ENCODE measurements around the gene BTN2A1. TPM values are rescaled to one million over a fixed set of nuclear protein-coding genes. Genes with fewer than 3 reads are reported as not detected.

Gene BTN2A1
- polyA plus RNA-seq, 1 of the 3 experiments (the other 2 are of a cell fraction) = 21.2 TPM

GRCh38 chr6:26482338-26482737 is 24.6 kb downstream of the BTN2A1 start (continued):
- TF ChIP-seq FOXJ3 (CRISPR knock-in tag; IDR thresholded peaks at IDR 0.05) = no peak

GRCh38 chr6:26483727-26484126 is 26.0 kb downstream of the BTN2A1 start:
- H3K9ac ChIP-seq = no peak overlapping the region
- H3K9me3 ChIP-seq = no peaks in the 10 kb centered on the region
- 0 out of 2 replicates have a peak overlapping the region, but pooled peaks have one; percentile 16 for H2AFZ ChIP-seq (ENCODE audit: low read depth)
- H3F3A ChIP-seq (replicated peaks; ENCODE audit: insufficient read depth) = no peaks in the 10 kb centered on the region
- no peaks in the 10 kb centered on the region for H3K4me1 ChIP-seq (ENCODE audit: control insufficient read depth in 1 of 2, insufficient read depth in 2 of 2, low read depth in 1 of 2, low read length in 1 of 2)
- ChIA-PET POLR2A (no interaction called here), CTCF (interaction anchor here (0.9 kb wide), 1 partner anchor 13 kb away, joined by 3 read pairs; no protein-coding TSS in a partner anchor)
- H3K27me3 ChIP-seq (ENCODE audit: insufficient read depth) = no peaks in the 10 kb centered on the region
- no peak overlapping the region for H3K4me3 ChIP-seq (ENCODE audit: low read depth in 2 of 2, low read length in 1 of 2)
- DNase-seq = no peak
- no peaks in the 10 kb centered on the region for H3K79me2 ChIP-seq (ENCODE audit: insufficient read depth)
- no peaks in the 10 kb centered on the region for H3K9me2 ChIP-seq
- H3K36me3 ChIP-seq (replicated peaks in 1 of 2; ENCODE audit: control insufficient read depth in 1 of 2, insufficient read depth in 2 of 2, low read length in 1 of 2) = no peaks in the 10 kb centered on the region
- H3K27ac ChIP-seq (ENCODE audit: low read depth in 2 of 2, low read length in 1 of 2) = no peak overlapping the region
- WGBS (ENCODE audit: low lambda C conversion rate) = 68% methylated on average over 3 of the region's 3 CpGs
- H4K20me1 ChIP-seq (ENCODE audit: insufficient read depth) = no peaks in the 10 kb centered on the region
- no peak overlapping the region for H3K4me2 ChIP-seq
- TF ChIP-seq TCF12 (IDR thresholded peaks at IDR 0.05) (no peak), PBX3 (IDR thresholded peaks at IDR 0.05) (no peak), MEF2A (IDR thresholded peaks at IDR 0.05; ENCODE audit: borderline replicate concordance, low read depth) (no peak), REST (IDR thresholded peaks at IDR 0.05; ENCODE audit: low read depth, low read length) (no peak), YY1 (IDR thresholded peaks at IDR 0.05; ENCODE audit: low read depth) (no peak), NFIC (IDR thresholded peaks at IDR 0.05; ENCODE audit: borderline replicate concordance) (no peak), POLR2AphosphoS5 (IDR thresholded peaks at IDR 0.05; ENCODE audit: low read depth, low read length) (no peak), EP300 (IDR thresholded peaks at IDR 0.05; ENCODE audit: borderline replicate concordance in 1 of 2, low read depth in 1 of 2, low read length in 1 of 2) (no peak), RCOR1 (IDR thresholded peaks at IDR 0.05; ENCODE audit: low read length) (no peak)

- H3K9me2 ChIP-seq = no peaks in the 10 kb centered on the region
- no peaks in the 10 kb centered on the region for H3K4me1 ChIP-seq (ENCODE audit: control insufficient read depth in 1 of 2, insufficient read depth in 2 of 2, low read depth in 1 of 2, low read length in 1 of 2)
- no peak overlapping the region for H3K9ac ChIP-seq
- H4K20me1 ChIP-seq (ENCODE audit: insufficient read depth) = no peaks in the 10 kb centered on the region
- no peaks in the 10 kb centered on the region for H3K36me3 ChIP-seq (replicated peaks in 1 of 2; ENCODE audit: control insufficient read depth in 1 of 2, insufficient read depth in 2 of 2, low read length in 1 of 2)
- H2AFZ ChIP-seq (ENCODE audit: low read depth) = no peak overlapping the region
- no peaks in the 10 kb centered on the region for H3K9me3 ChIP-seq
- no peak overlapping the region for H3K4me3 ChIP-seq (ENCODE audit: low read depth in 2 of 2, low read length in 1 of 2)
- no peak overlapping the region for H3K4me2 ChIP-seq
- H3K79me2 ChIP-seq (ENCODE audit: insufficient read depth) = no peaks in the 10 kb centered on the region
- no peak for DNase-seq
- H3F3A ChIP-seq (replicated peaks; ENCODE audit: insufficient read depth) = no peaks in the 10 kb centered on the region
- CTCF ChIA-PET = interaction anchor here (0.9 kb wide), 1 partner anchor 13 kb away, joined by 3 read pairs; no protein-coding TSS in a partner anchor
- WGBS (ENCODE audit: low lambda C conversion rate) = 58% methylated on average over 2 of the region's 2 CpGs
- H3K27ac ChIP-seq (ENCODE audit: low read depth in 2 of 2, low read length in 1 of 2) = no peak overlapping the region
- TF ChIP-seq FOXM1 (IDR thresholded peaks at IDR 0.05; ENCODE audit: low read depth) (no peak), MEF2A (IDR thresholded peaks at IDR 0.05; ENCODE audit: borderline replicate concordance, low read depth) (no peak), FOSL2 (IDR thresholded peaks at IDR 0.05; ENCODE audit: borderline replicate concordance, low read depth) (no peak), YY1 (IDR thresholded peaks at IDR 0.05; ENCODE audit: low read depth) (no peak), GABPA (IDR thresholded peaks at IDR 0.05; ENCODE audit: low read depth) (no peak), RXRA (IDR thresholded peaks at IDR 0.05; ENCODE audit: borderline replicate concordance, low read depth) (no peak), REST (IDR thresholded peaks at IDR 0.05; ENCODE audit: low read depth, low read length) (no peak), RCOR1 (IDR thresholded peaks at IDR 0.05; ENCODE audit: low read length) (no peak), JUND (IDR thresholded peaks at IDR 0.05) (no peak), MXI1 (IDR thresholded peaks at IDR 0.05; ENCODE audit: low read depth, low read length) (no peak)
- POLR2A ChIA-PET = no interaction called here
- H3K27me3 ChIP-seq (ENCODE audit: insufficient read depth) = no peaks in the 10 kb centered on the region
These were observed 26.4 kb downstream of the BTN2A1 start for GRCh38 chr6:26484161-26484560.
